Astrocyte of the cerebellum (primary cell): ENCODE results near the gene ZNF776.
"Not testable (repeated sequence)": the region's sequence is repeated elsewhere in the genome, so short reads cannot be mapped to it uniquely, and the experiment has no call there.

ENCODE experiments used
- DNase-seq: peaks from one replicate; pipeline ENCODE4 v3.0.0-alpha.2; 2011; ENCODE audit warnings: low read depth
- H3K4me3 ChIP-seq: 2 replicates; pipeline ENCODE4 v1.5.1; 2011; ENCODE audit warnings: mild to moderate bottlenecking, low read depth, low read length, moderate library complexity
- CTCF ChIP-seq: IDR thresholded peaks from 2 replicates; pipeline ENCODE4 v1.5.1; 2012; ENCODE audit warnings: low read length, low read depth, moderate library complexity, mild to moderate bottlenecking; ENCODE audit errors: missing control alignments
- in situ Hi-C: cut with HindIII; loops from 2 replicates; pipeline ENCODE4 v1.10.0; 2017; ENCODE audit warnings: low sequenced_read_pairs

Gene ZNF776

GRCh38 chr19:57788114-57788692 lies 41.6 kb downstream of the ZNF776 start:
- in situ Hi-C loops, result no loop called here
- H3K4me3 ChIP-seq, result no peak overlapping the region
- no peak for TF ChIP-seq CTCF

GRCh38 chr19:57789288-57789687 lies 42.7 kb downstream of the ZNF776 start:
- no peak for DNase-seq
- H3K4me3 ChIP-seq, result no peak overlapping the region
- in situ Hi-C loops, result no loop called here
- no peak for TF ChIP-seq CTCF

More at GRCh38 chr19:57788114-57788692, 41.6 kb downstream of the ZNF776 start:
- no peak for DNase-seq

GRCh38 chr19:57796580-57796979 lies 50.0 kb downstream of the ZNF776 start:
- in situ Hi-C loops, H3K4me3 ChIP-seq, DNase-seq: not testable (repeated sequence)

- H3K4me3 ChIP-seq, result no peak overlapping the region
- in situ Hi-C loops, result no loop called here
- no peak for DNase-seq
- TF ChIP-seq CTCF, result no peak
These were observed 54.1 kb downstream of the ZNF776 start for GRCh38 chr19:57800696-57801095.

- no peak overlapping the region for H3K4me3 ChIP-seq
- DNase-seq, result no peak
- TF ChIP-seq CTCF, result no peak
- in situ Hi-C loops, result no loop called here
These were observed 55.7 kb downstream of the ZNF776 start for GRCh38 chr19:57802269-57802668.

GRCh38 chr19:57803265-57803593 lies 56.6 kb downstream of the ZNF776 start:
- no peak for TF ChIP-seq CTCF
- no peak for DNase-seq
- H3K4me3 ChIP-seq, result peak overlapping the region; percentile 56
- in situ Hi-C loops, result no loop called here

- in situ Hi-C loops, result no loop called here
- DNase-seq, result peak; percentile 97
- peak overlapping the region; percentile 56 for H3K4me3 ChIP-seq
These were observed 57.1 kb downstream of the ZNF776 start for GRCh38 chr19:57803594-57804325.

More at GRCh38 chr19:57803594-57804325, 57.1 kb downstream of the ZNF776 start:
- TF ChIP-seq CTCF, result no peak
